Activated CD4-positive, alpha-beta T cell treated with anti-CD3 and anti-CD28 coated beads, Interleukin-2, amount 10 ng/mL, durations not matched to agents 24 days and 14 days (primary cell): ENCODE data around the gene ARHGEF7. TPM values are rescaled to one million over a fixed set of nuclear protein-coding genes. Genes with fewer than 3 reads are reported as not detected.
"Not testable (repeated sequence)": the region's sequence is repeated elsewhere in the genome, so short reads cannot be mapped to it uniquely, and the experiment has no call there.

Source experiments
- DNase-seq: peaks from one replicate; pipeline ENCODE4 v3.0.0; 2022
- H3K27ac Mint-ChIP-seq: one replicate; pipeline ENCODE4 v1.8.0; 2022; ENCODE audit warnings: mild to moderate bottlenecking, mixed read lengths
- H3K27me3 Mint-ChIP-seq: one replicate; pipeline ENCODE4 v1.8.0; 2022; ENCODE audit warnings: mixed read lengths
- H3K36me3 Mint-ChIP-seq: one replicate; pipeline ENCODE4 v1.8.0; 2022; ENCODE audit warnings: low read depth, mild to moderate bottlenecking, mixed read lengths
- H3K4me1 Mint-ChIP-seq: one replicate; pipeline ENCODE4 v1.8.0; 2021; ENCODE audit warnings: mixed read lengths
- H3K4me3 Mint-ChIP-seq: one replicate; pipeline ENCODE4 v1.8.0; 2022; ENCODE audit warnings: mild to moderate bottlenecking, moderate library complexity, mixed read lengths
- H3K9me3 Mint-ChIP-seq: one replicate; pipeline ENCODE4 v1.8.0; 2021; ENCODE audit warnings: mixed read lengths
- intact Hi-C: fragments of 100-400 bp; cut with micrococcal nuclease; formaldehyde crosslinking; loops from one replicate; pipeline ENCODE4 v1.15.1; 2023
- total RNA-seq: library from RNA; stranded (reverse); gene quantifications from 2 replicates; pipeline ENCODE4 v1.2.3, GENCODE V29; 2022

The ARHGEF7 gene, protein sequence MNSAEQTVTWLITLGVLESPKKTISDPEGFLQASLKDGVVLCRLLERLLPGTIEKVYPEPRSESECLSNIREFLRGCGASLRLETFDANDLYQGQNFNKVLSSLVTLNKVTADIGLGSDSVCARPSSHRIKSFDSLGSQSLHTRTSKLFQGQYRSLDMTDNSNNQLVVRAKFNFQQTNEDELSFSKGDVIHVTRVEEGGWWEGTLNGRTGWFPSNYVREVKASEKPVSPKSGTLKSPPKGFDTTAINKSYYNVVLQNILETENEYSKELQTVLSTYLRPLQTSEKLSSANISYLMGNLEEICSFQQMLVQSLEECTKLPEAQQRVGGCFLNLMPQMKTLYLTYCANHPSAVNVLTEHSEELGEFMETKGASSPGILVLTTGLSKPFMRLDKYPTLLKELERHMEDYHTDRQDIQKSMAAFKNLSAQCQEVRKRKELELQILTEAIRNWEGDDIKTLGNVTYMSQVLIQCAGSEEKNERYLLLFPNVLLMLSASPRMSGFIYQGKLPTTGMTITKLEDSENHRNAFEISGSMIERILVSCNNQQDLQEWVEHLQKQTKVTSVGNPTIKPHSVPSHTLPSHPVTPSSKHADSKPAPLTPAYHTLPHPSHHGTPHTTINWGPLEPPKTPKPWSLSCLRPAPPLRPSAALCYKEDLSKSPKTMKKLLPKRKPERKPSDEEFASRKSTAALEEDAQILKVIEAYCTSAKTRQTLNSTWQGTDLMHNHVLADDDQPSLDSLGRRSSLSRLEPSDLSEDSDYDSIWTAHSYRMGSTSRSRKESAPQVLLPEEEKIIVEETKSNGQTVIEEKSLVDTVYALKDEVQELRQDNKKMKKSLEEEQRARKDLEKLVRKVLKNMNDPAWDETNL
- 69.3 and 72.3 TPM in 2 replicates for total RNA-seq

DNA sequence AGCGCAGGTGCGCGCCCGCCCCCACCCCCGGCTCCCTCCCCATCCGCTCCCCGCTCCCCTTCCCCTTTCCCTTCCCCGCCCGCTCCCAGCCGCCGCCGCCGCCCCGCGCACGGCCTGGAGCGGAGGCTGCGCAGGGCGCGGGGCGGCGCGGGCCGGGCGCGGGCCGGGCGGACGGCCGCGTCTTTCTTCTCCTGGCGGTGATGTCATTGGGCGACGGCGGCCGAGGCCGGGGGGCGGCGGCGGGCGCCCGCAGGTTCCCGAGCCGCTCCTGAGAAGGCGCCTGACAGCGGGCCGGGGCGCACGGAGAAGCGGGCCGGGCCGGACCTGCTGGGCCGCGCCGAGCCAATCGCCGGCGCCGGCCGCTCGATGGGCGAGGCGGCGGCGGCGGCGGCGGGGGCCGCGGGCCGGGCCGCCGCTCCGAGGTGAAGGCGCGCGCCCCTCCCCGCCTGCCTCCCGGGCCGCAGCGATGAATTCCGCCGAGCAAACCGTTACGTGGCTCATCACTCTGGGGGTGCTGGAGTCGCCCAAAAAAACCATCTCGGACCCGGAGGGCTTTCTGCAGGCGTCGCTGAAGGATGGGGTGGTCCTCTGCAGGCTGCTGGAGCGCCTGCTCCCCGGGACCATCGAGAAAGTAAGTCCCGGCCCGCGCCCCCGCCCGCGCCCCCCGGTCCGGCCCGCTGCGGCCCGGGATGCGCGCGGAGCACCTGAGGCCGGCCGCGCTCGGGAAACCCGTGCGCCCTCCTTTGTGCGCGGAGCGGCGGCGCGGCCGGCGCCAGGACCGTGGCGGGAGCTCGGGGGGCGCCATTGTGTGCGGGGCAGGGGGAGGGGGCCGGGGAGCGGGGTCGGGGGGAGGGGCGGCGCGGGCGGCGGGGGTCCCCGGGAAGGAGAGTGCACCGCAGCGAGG lies at the start of gene ARHGEF7:
TSS of gene ARHGEF7 (plus strand) at position 250 of the 904 bp plus-strand sequence. CDS start at position 467, 217 bp downstream.
- Mint-ChIP-seq H3K27me3 (peaks cover 81% of the 10 kb centered on the region), H3K4me1 (peaks cover 10% of the 10 kb centered on the region), H3K27ac (no peak within 1 kb of the TSS), H3K36me3 (no peaks in the 10 kb centered on the region), H3K9me3 (no peaks in the 10 kb centered on the region), H3K4me3 (peak within 1 kb of the TSS; percentile 83)
- DNase-seq, result no peak
- intact Hi-C loops, result loop anchor here (10.0 kb wide), 3 partner anchors 51 to 949 kb away; partner anchors contain the start of genes COL4A1, COL4A2 and SOX1

DNA sequence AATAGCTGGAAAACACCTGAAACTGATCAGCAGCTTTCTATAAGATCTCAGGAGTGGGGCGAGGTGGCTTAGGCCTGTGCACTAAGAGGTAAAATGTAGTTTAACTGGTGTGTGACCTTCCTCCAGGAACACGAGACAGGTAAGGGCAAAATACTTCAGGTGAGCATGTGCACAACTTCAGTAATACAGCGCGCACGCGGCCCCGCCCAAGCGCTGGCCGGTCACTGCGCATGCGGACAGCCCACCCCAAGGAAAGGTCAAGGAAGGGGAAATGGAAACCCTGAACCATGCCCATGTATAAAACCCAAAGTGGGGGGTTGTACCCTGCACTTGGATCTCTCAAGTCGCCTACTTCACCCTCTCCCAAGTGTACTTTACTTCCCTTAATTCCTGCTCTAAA lies 49.4 kb upstream of the ARHGEF7 start:
- DNase-seq, result no peak
- Mint-ChIP-seq H3K27me3 (peaks cover 62% of the 10 kb centered on the region), H3K4me1 (peaks cover 8% of the 10 kb centered on the region), H3K27ac (no peak overlapping the region), H3K9me3 (peaks cover 2% of the 10 kb centered on the region), H3K36me3 (no peaks in the 10 kb centered on the region), H3K4me3 (no peak overlapping the region)
- intact Hi-C loops, result loop anchor here (5.0 to 10.0 kb wide), 2 partner anchors 49 to 337 kb away; partner anchors contain the start of gene ARHGEF7

DNA sequence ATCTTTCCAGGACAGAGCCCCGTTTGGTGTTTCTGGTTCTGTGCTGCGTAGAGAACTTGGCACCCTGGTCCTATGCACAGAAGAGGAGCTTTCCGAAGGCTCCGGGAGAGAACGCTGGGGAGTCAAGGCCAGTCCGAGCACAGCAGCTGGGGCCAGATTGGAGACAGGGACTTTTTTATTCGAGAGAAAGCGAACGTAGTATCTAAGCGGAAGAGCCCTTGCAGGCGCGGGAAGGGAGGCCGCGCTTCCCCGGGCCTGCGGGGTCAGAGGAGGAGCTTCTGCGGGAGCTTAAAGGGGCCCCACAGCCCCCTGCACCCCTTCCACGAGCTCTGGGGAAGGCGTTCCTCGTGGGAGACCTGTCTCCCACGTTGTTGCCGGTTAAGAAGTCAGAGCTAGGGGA lies 48.6 kb upstream of the ARHGEF7 start:
- intact Hi-C loops, result loop anchor here (5.0 to 10.0 kb wide), 2 partner anchors 48 to 336 kb away; partner anchors contain the start of gene ARHGEF7

DNA sequence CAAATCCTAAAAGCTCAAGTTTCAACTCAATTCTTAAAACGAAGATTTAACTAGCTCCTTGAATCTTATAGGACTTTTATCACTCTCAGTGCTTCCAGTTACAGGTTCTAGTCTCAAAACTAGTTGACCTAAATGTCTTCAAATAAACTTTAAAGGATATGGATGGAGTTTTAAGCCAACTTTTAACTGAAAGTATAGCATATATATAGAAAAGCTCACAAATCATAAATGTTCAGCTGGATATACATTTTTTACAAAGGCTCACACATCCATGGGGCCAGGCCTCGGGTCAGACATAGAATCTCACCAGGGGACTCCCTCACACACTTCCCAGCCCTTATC lies 47.1 kb upstream of the ARHGEF7 start:
- Mint-ChIP-seq H3K36me3 (no peaks in the 10 kb centered on the region), H3K4me3 (peak overlapping the region; percentile 68), H3K27me3 (peaks cover 62% of the 10 kb centered on the region), H3K9me3 (peaks cover 12% of the 10 kb centered on the region), H3K27ac (no peak overlapping the region), H3K4me1 (peaks cover 8% of the 10 kb centered on the region)
- no peak for DNase-seq
- intact Hi-C loops, result loop anchor here (1.0 to 10.0 kb wide), 3 partner anchors 47 to 334 kb away; partner anchors contain the start of gene ARHGEF7

More for the DNA sequence above, 48.6 kb upstream of the ARHGEF7 start:
- H3K4me3 Mint-ChIP-seq, result peak overlapping the region; percentile 63
- H3K4me1 Mint-ChIP-seq, result peaks cover 8% of the 10 kb centered on the region
- DNase-seq, result no peak
- peaks cover 62% of the 10 kb centered on the region for H3K27me3 Mint-ChIP-seq
- no peak overlapping the region for H3K27ac Mint-ChIP-seq
- H3K9me3 Mint-ChIP-seq, result peaks cover 5% of the 10 kb centered on the region
- no peaks in the 10 kb centered on the region for H3K36me3 Mint-ChIP-seq

DNA sequence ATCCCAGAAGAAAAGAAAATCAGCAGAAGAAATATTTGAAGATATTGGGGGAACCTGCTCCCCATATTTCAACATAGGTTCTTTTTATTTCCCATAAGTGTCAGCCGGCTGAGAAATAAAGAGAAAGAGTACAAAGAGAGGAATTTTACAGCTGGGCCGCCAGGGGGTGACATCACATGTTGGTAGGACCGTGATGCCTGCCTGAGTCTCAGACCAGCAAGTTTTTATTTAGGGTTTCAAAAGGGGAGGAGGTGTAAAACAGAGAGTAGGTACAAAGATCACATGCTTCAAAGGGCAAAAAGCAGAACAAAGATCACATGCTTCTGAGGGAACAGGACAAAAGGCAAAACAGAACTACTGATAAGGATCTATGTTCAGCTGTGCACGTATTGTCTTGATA lies 44.0 kb upstream of the ARHGEF7 start:
- H3K27ac Mint-ChIP-seq, H3K36me3 Mint-ChIP-seq, H3K4me1 Mint-ChIP-seq, intact Hi-C loops, H3K4me3 Mint-ChIP-seq, DNase-seq: not testable (repeated sequence)
- Mint-ChIP-seq H3K9me3 (peaks cover 18% of the 10 kb centered on the region), H3K27me3 (peaks cover 36% of the 10 kb centered on the region)

DNA sequence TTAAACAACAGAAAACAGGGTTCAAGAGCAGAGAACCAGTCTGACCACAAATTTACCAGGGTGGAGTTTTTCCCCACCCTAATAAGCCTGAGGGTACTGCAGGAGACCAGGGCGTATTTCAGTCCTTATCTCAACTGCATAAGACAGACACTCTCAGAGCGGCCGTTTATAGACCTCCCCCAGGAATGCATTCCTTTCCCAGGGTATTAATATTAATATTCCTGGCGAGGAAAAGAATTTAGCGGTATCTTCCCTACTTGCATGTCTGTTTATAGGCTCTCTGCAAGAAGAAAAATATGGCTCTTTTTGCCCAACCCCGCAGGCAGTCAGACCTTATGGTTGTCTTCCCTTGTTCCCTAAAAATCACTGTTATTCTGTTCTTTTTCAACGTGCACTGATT lies 43.6 kb upstream of the ARHGEF7 start:
- H3K4me3 Mint-ChIP-seq, H3K27ac Mint-ChIP-seq, H3K4me1 Mint-ChIP-seq, H3K36me3 Mint-ChIP-seq, DNase-seq, intact Hi-C loops: not testable (repeated sequence)
- Mint-ChIP-seq H3K9me3 (peaks cover 18% of the 10 kb centered on the region), H3K27me3 (peaks cover 32% of the 10 kb centered on the region)

DNA sequence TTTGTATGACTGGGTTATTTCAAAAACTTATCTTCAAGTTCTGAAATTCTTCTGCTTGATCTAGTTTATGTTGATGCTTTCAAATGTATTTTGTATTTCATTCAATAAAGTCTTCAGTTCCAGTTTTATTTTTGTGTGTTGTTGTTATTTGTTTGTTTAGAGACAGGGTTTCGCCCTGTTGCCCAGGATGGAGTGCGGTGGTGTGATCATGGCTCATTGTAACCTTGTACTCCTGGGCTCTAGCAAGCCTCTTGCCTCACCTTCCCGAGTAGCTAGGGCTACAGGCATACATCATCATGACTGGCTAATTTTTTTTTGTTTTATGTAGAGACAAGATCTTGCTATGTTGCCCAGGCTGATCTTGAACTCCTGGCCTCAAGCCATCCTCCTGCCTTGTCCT lies 40.3 kb upstream of the ARHGEF7 start:
- Mint-ChIP-seq H3K36me3 (no peaks in the 10 kb centered on the region), H3K9me3 (peaks cover 18% of the 10 kb centered on the region), H3K4me1 (no peaks in the 10 kb centered on the region), H3K27me3 (peaks cover 12% of the 10 kb centered on the region), H3K4me3 (no peak overlapping the region), H3K27ac (no peak overlapping the region)
- no peak for DNase-seq
- intact Hi-C loops, result no loop called here

DNA sequence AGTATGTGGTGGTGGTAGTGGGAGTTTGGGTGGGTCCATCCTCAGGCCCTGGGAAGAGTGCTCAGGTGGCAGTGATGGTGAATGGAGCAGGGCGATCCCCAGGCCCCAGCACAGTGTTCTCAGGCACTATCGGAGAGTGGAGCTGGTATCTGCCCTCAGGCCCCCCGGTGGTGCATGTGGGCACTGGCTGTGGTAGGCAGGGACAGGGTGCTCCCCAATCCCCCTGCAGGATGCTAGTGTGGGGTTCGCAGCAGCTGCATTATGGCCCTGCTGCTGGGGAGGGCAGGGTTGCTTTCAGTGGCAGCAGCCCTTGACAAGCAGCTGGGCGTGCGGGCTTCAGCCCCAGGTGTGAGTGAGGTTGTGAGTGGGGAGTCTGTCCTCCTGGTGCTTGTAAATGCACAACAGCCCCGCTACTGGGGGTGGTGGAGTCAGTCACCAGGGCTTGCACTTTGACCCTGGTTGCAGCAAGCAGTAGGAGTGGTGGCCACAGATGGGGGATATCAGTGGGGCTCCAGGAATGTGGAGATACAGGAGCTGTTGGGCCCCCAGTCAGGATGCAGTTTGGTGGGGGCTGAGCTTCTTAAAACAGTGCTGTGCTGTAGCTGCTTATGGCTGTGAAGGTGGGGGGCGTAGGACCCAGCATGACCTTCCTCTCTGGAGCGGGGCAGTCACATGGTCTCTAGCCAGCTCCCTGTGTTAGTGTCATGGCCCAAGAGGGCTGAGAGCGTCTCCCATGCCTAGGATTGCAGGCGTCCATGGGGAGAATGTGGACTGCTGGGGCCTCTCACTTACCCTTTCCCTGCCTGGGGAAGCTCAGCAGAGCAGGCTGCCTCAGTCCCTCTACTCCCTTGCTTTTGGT lies 38.7 kb upstream of the ARHGEF7 start:
- Mint-ChIP-seq H3K4me1 (no peaks in the 10 kb centered on the region), H3K36me3 (no peaks in the 10 kb centered on the region), H3K27me3 (peaks cover 7% of the 10 kb centered on the region), H3K9me3 (peaks cover 13% of the 10 kb centered on the region), H3K4me3 (no peak overlapping the region), H3K27ac (no peak overlapping the region)
- no peak for DNase-seq
- intact Hi-C loops, result no loop called here

DNA sequence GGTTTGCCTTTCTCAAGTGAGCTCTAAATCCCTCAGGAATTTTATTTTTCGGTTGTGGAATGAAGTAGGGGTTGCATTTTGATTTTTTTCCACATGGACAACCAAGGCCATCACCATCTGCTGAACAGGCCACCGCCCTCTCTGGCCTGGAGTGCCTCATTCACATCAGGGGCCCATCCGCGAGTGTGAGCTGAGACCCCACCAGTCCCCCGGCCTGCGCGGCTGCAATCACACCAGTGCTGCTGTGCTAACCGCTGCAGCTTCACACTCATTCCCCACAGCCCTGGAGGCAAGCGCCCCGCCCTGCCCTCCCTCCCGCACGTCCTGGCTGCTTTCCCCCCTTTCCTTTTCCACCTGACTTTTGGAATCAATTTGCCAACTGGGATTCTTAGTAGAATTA lies 35.7 kb upstream of the ARHGEF7 start:
- DNase-seq, result no peak
- no peak overlapping the region for H3K27ac Mint-ChIP-seq
- intact Hi-C loops, result no loop called here

DNA sequence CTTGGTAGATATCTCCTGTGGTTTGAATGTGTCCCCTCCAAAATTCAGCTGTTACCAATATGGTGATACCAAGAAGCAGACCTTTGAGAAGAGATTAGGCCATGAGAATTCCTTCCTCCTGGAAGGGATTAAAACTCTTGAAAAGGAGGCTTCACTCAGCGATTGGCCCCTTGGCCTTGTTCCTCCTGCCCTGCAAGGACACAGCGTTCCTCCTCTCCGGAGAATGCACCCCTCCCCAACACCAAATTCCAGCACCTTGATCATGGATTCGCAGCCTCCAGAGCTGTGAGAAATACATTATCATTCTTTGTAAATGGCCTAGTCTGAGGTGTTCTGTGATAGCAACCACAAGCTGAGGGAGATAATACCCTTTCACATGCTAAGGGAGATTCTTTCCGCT lies 34.5 kb upstream of the ARHGEF7 start:
- DNase-seq, result no peak
- H3K4me3 Mint-ChIP-seq, result no peak overlapping the region
- peaks cover 5% of the 10 kb centered on the region for H3K27me3 Mint-ChIP-seq
- intact Hi-C loops, result no loop called here
- H3K27ac Mint-ChIP-seq, result no peak overlapping the region
- H3K4me1 Mint-ChIP-seq, result no peaks in the 10 kb centered on the region
- no peaks in the 10 kb centered on the region for H3K36me3 Mint-ChIP-seq
- H3K9me3 Mint-ChIP-seq, result peaks cover 2% of the 10 kb centered on the region

More for the DNA sequence above, 35.7 kb upstream of the ARHGEF7 start:
- H3K36me3 Mint-ChIP-seq, result no peaks in the 10 kb centered on the region
- peaks cover 7% of the 10 kb centered on the region for H3K9me3 Mint-ChIP-seq
- no peaks in the 10 kb centered on the region for H3K4me1 Mint-ChIP-seq
- H3K4me3 Mint-ChIP-seq, result no peak overlapping the region
- peaks cover 5% of the 10 kb centered on the region for H3K27me3 Mint-ChIP-seq

DNA sequence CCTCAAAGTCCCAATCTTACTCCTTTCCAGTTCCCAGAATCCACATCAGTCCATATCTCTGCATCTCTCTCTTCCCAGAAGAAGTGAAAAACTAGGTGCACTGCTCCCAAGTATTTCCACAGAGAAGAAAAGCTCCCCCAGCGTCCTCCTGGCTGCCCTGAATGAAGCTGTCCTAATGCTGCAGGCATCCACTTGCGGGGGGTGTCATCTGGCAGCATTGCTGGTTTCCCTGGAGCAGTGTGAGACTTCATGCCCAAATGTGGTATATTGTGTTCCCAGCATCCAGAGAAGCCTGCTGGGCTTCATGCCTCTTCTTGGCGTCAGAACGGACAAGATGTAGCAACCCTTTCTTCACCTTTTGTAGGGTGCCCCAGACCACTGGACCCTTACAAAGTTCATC lies 32.9 kb upstream of the ARHGEF7 start:
- no peaks in the 10 kb centered on the region for H3K9me3 Mint-ChIP-seq
- peaks cover 12% of the 10 kb centered on the region for H3K27me3 Mint-ChIP-seq
- intact Hi-C loops, result no loop called here
- no peaks in the 10 kb centered on the region for H3K36me3 Mint-ChIP-seq
- H3K4me3 Mint-ChIP-seq, result no peak overlapping the region
- H3K27ac Mint-ChIP-seq, result no peak overlapping the region
- H3K4me1 Mint-ChIP-seq, result no peaks in the 10 kb centered on the region
- DNase-seq, result no peak

DNA sequence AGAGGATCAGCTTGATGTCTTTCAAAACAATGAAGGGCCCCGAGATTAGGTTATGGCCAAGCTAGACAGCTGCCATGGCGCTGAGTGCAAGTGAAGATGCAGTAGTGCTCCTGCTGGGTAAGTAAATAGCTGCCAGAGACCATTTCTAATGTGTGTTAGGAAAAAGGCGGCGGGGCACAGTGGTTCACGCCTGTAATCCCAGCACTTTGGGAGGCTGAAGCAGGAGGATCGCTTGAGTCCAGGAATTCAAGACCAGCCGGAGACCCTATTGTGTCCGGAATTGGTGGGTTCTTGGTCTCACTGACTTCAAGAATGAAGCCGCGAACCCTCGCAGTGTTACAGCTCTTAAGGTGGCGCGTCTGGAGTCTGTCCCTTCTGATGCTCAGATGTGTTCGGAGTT lies 32.3 kb upstream of the ARHGEF7 start:
- H3K27ac Mint-ChIP-seq, intact Hi-C loops, H3K36me3 Mint-ChIP-seq, H3K4me3 Mint-ChIP-seq, H3K4me1 Mint-ChIP-seq, DNase-seq, H3K9me3 Mint-ChIP-seq: not testable (repeated sequence)
- peaks cover 17% of the 10 kb centered on the region for H3K27me3 Mint-ChIP-seq
